ENCODE data around the gene CCDC80.

CCDC80 gene

GRCh38 chr3:112640276-112640929, 540 bp downstream of the CCDC80 start:
- no peak for DNase-seq (ENCODE audit: low read depth)
- TF ChIP-seq CTCF (IDR thresholded peaks at IDR 0.05; ENCODE audit: low read depth, low read length, missing control alignments): no peak
- no peak overlapping the region for H3K4me3 ChIP-seq (ENCODE audit: low read depth, low read length)

- H3K4me3 ChIP-seq (ENCODE audit: low read depth, low read length): no peak overlapping the region
- TF ChIP-seq CTCF (IDR thresholded peaks at IDR 0.05; ENCODE audit: low read depth, low read length, missing control alignments): no peak
- no peak for DNase-seq (ENCODE audit: low read depth)
Measured at GRCh38 chr3:112639455-112640225, 1.3 kb downstream of the CCDC80 start.

GRCh38 chr3:112638327-112639020, 2.5 kb downstream of the CCDC80 start:
- no peak for DNase-seq (ENCODE audit: low read depth)
- no peak overlapping the region for H3K4me3 ChIP-seq (ENCODE audit: low read depth, low read length)
- no peak for TF ChIP-seq CTCF (IDR thresholded peaks at IDR 0.05; ENCODE audit: low read depth, low read length, missing control alignments)

GRCh38 chr3:112637700-112638099, 3.2 kb downstream of the CCDC80 start:
- TF ChIP-seq CTCF (IDR thresholded peaks at IDR 0.05; ENCODE audit: low read depth, low read length, missing control alignments): no peak
- no peak overlapping the region for H3K4me3 ChIP-seq (ENCODE audit: low read depth, low read length)
- no peak for DNase-seq (ENCODE audit: low read depth)

- H3K4me3 ChIP-seq (ENCODE audit: low read depth, low read length): no peak overlapping the region
- TF ChIP-seq CTCF (IDR thresholded peaks at IDR 0.05; ENCODE audit: low read depth, low read length, missing control alignments): no peak
- no peak for DNase-seq (ENCODE audit: low read depth)
Measured at GRCh38 chr3:112635674-112636073, 5.3 kb downstream of the CCDC80 start.

DNA sequence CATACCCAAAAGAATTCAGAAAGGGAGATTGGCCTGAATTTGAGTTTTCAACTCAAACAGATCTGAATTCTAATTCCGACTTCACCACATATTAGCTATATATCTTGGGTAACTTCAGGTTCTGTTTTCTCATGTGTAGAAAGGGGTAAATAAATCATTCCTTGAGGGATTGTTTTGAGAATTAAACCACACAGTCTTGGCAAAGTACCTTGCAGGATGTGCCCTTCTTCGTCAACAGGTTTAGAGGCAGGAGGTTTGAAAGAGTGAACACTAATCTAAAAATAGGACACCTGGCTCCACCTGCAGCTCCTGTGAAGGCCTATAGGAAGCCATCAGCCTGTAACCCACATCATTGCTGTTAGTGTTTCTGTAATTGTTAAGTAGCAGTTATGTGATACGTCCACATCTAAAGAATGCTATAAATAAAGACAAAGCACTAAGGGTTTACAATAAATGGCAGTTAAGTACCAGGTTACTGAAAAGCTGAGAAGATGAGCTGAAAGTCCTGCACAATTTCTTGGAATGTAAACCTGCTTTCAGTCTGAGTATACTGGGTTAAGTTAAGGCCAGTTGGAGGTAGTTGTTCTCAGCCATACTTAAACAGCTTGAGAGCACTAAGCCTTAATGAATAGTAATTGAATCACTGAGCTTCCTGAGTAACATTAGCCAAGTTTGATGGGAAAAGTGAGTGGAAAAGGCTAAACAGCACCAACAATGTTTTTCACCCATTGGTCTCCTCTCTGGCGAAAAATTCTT, 6.0 kb downstream of the CCDC80 start:
- no peak for TF ChIP-seq CTCF (IDR thresholded peaks at IDR 0.05; ENCODE audit: low read depth, low read length, missing control alignments)
- DNase-seq (ENCODE audit: low read depth): no peak
- H3K4me3 ChIP-seq (ENCODE audit: low read depth, low read length): no peak overlapping the region

Measured in GM12864 (cell line).